ENCODE measurements around the gene HAO1. TPM values are rescaled to one million over a fixed set of nuclear protein-coding genes. Genes with fewer than 3 reads are reported as not detected.

HAO1 gene
- total and polyA plus RNA-seq, 9 of the 15 experiments (the other 6 are each of a cell fraction or from before 2014, with no cell fraction given) = not detected

- Histone ChIP-seq H3K4me2 (ENCODE audit: insufficient read depth, low read length) (no peak overlapping the region), H3K27ac (ENCODE audit: extremely low read depth, low read depth, low read length) (no peak overlapping the region), H3K9ac (ENCODE audit: insufficient read depth in 1 of 2, low read depth in 2 of 2, low read length in 2 of 2) (no peak overlapping the region), H3K27me3 (ENCODE audit: control insufficient read depth in 2 of 2, insufficient read depth in 2 of 2, low read length in 2 of 2) (no peaks in the 10 kb centered on the region), H3K4me3 (no peak overlapping the region), H3K9me1 (ENCODE audit: control insufficient read depth, insufficient read depth, low read length) (no peaks in the 10 kb centered on the region), H4K20me1 (replicated peaks; ENCODE audit: control insufficient read depth, insufficient read depth, low read length) (no peaks in the 10 kb centered on the region), H3K79me2 (ENCODE audit: control insufficient read depth, insufficient read depth, low read length) (no peaks in the 10 kb centered on the region), H3K9me3 (replicated peaks; ENCODE audit: control insufficient read depth, insufficient read depth, low read depth, low read length) (no peaks in the 10 kb centered on the region), H3K4me1 (replicated peaks in 1 of 2; ENCODE audit: control insufficient read depth in 2 of 2, insufficient read depth in 2 of 2, low read length in 2 of 2) (no peaks in the 10 kb centered on the region), H3K36me3 (ENCODE audit: control insufficient read depth, insufficient read depth, low read length) (no peaks in the 10 kb centered on the region), H2AFZ (ENCODE audit: low read depth, low read length) (no peak overlapping the region)
- DNase-seq (ENCODE audit: extremely low read depth in 1 of 4, low spot score in 3 of 4) = no peak
- POLR2A ChIA-PET = no interaction called here
- ATAC-seq = no peak
- in situ Hi-C loops (cut with MboI) (no loop called here), intact Hi-C loops (cut with micrococcal nuclease) (no loop called here)
- no peak for TF ChIP-seq ZNF445 (CRISPR knock-in tag; IDR thresholded peaks at IDR 0.05; ENCODE audit: low read depth)
- TF ChIP-seq ELK3 (CRISPR knock-in tag; IDR thresholded peaks at IDR 0.05) = no peak
- no peak for TF ChIP-seq ZNF212 (CRISPR knock-in tag; IDR thresholded peaks at IDR 0.05)
- TF ChIP-seq KAT2B (IDR thresholded peaks at IDR 0.05; ENCODE audit: low read depth, low read length) = no peak
- no peak for TF ChIP-seq SMC3 (conservative IDR thresholded peaks at IDR 0.05; ENCODE audit: insufficient read depth, low read depth, low read length)
- TF ChIP-seq SLC30A9 (CRISPR knock-in tag; IDR thresholded peaks at IDR 0.05) = no peak
- no peak for TF ChIP-seq MYNN (IDR thresholded peaks at IDR 0.05)
- TF ChIP-seq MYNN (CRISPR knock-in tag; IDR thresholded peaks at IDR 0.05) = no peak
- CTCF ChIA-PET (ENCODE audit: low intra/inter-chr PET ratio) = no interaction called here
- BruUV-seq (replicated peaks) = no TSS peak
- 0% methylated on average over 2 of the region's 2 CpGs for WGBS (ENCODE audit: insufficient coverage, low coverage, missing lambda C conversion rate)
- FAIRE-seq = no peak
Measured at GRCh38 chr20:7856756-7857155, 83.5 kb downstream of the HAO1 start.

Data from K562 (cell line).